CD4-positive, alpha-beta T cell treated with Interleukin-21 for 1 hour (primary cell): ENCODE results near the gene LSAMP.

Experiments used
- DNase-seq: peaks from one replicate; pipeline ENCODE4 v3.0.0-alpha.2; 2020

LSAMP gene

GRCh38 chr3:115927197-115927596 is 518.1 kb downstream of the LSAMP start:
- DNase-seq = no peak

DNA sequence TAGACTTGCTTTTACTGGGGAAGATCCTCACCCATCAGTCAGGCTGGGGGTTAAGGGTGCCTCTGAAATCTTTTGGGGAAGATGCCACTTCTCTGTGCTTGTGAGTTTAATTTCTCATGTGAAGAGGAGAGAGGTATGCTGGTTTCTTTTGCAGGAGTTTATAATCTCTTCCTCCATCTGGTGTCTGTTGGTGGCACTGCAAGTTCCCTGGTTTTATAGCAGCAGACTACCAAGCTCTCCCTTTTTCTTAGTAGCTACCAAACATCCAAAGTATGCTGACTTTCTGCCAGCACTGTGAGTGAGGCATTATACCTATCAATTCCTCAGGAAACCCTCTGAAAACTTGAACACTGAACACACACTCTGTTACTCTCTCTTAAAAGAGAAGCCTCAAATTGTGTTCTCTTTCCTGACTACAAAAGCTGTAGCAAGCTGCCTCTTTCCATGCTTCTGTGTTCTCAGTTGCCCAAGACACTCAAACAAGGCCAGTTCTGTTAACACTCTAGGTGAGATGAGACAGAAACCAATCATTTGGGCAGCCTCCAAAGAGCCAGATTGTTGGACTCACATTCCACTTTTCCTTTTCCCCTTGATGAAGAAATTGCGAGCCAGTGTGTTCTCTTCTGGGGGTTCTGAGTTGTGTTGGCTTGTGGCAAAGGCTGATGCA is 522.5 kb downstream of the LSAMP start:
- DNase-seq = no peak

DNA sequence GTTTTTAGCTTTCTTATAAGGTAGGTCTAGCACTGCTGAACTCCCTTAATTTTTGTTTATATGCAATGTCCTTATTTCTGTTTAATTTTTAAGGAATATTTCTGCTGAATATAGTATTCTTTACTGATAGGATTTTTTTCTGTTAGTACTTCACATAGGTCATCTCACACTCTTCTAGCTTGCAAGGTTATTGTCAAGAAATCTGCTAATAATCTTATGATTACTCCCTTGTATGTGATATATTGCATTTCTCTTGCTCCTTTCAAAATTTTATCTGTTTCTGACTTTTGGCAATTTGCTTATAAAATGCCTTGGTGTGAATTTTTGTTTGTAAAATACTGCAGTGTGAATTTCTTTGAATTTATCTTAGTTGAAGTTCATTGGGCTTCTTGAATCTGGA is 523.6 kb downstream of the LSAMP start:
- no peak for DNase-seq

GRCh38 chr3:115918900-115919299 is 526.4 kb downstream of the LSAMP start:
- DNase-seq = no peak

DNA sequence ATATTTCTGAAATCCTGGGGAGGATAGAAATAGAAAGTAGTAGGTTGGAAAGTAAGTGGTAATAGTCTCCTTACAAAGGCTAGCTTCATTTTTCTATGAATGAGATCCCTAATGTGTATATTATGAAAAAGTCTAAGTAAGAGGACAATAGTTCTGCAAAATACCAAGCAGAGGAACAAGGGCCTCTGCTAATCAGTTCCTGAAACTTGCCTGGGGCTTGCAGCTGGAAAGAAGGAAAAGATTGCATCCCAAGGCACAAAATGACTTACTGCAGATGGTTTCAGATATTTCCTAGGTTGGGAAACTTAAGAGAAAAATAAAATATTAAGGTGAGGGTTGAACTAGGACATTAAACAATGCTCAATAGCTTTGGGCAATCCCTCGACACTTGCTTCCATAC is 528.4 kb downstream of the LSAMP start:
- no peak for DNase-seq

GRCh38 chr3:115915061-115915460 is 530.2 kb downstream of the LSAMP start:
- DNase-seq = no peak

DNA sequence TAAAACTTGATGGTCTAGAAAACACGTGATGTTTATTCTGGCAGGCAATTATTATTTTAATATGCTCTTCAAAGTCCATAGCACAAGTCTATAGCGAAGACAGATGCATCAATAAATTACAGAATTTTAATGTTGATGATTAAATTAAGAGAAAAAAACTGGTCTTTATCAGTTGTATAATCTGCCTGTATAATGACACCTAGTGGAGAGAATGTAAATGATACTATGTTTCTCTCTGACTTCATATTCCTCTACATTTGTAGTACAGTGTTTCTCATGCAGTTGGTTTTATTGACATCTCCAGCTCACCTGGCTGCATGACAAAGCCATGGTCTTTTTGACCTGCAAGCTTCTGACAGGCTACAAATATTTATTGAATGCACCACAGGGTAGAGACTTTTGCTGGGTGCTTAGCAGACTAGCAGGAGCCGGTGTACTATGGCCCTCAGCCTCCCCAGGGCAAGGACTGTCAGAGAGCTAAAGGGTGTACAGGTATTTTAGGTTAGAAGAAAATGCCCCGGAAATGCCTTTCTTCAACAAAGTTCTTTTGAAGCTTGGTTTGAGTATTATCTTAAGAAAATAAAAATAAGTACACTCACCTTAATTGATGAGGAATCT is 532.1 kb downstream of the LSAMP start:
- DNase-seq = no peak

- DNase-seq = no peak
These were observed 532.9 kb downstream of the LSAMP start for GRCh38 chr3:115912372-115912771.

DNA sequence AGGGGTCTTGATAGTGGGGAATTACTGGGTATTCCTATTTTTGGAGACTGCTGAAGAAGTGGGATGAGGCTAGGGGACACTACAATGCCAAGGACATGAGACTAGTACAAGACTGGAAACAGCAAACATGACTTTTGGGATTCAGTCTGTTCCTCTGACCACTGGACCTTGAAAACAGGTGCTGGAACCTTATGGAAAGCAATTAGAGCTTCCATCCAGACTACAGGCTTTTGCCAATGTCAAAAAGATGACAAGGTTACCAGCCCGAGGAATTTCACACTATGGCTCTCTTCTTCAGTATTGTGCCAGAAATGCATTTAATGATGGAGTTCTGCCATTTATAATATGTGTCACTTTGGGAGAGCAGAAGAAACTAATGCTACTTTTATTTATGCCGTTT is 539.4 kb downstream of the LSAMP start:
- DNase-seq = no peak

- no peak for DNase-seq
These were observed 541.4 kb downstream of the LSAMP start for GRCh38 chr3:115903843-115904242.

DNA sequence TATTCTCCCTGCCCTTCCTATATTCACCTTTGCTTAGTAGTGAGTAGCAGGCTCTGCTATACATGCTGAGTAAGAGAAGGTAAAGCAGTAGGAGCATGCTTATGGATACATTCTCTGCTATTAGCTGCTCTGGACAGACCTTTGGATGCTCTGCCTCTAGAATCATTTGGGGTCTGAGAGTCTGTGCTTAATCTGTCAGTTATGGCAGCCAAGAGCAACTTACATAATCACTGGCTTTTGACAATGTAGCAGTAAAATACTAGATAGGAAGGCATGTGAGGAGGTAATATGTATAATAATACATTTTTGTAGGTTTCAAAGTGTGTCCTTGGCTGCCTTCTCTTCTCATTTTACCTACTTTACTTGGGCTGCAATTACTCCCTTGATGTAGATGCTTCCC is 544.3 kb downstream of the LSAMP start:
- DNase-seq = no peak

DNA sequence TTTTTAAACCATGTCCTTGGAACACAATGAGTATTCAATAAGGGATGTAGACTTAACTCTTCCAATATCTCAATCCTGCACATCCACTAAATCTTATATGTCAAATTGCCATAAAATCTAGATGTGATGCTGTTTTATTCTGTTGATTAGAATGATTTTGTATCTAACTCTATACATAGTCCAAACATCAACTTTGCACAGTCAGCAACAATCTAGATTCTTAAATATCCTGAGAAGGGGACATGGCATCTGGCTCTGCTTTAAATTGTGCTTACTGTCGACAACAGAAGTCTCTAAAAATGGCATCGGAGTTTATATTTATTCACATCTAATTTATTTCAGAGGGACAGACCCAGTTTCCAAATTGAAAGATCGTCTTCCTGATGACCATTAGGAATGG is 545.8 kb downstream of the LSAMP start:
- DNase-seq = no peak

- no peak for DNase-seq
These were observed 546.5 kb downstream of the LSAMP start for GRCh38 chr3:115898656-115899410.

GRCh38 chr3:115891006-115891636 is 554.2 kb downstream of the LSAMP start:
- no peak for DNase-seq

GRCh38 chr3:115890579-115890978 is 554.7 kb downstream of the LSAMP start:
- DNase-seq = no peak

GRCh38 chr3:115885621-115886020 is 559.7 kb downstream of the LSAMP start:
- DNase-seq = no peak

GRCh38 chr3:115877615-115877899 is 567.7 kb downstream of the LSAMP start:
- DNase-seq = no peak

DNA sequence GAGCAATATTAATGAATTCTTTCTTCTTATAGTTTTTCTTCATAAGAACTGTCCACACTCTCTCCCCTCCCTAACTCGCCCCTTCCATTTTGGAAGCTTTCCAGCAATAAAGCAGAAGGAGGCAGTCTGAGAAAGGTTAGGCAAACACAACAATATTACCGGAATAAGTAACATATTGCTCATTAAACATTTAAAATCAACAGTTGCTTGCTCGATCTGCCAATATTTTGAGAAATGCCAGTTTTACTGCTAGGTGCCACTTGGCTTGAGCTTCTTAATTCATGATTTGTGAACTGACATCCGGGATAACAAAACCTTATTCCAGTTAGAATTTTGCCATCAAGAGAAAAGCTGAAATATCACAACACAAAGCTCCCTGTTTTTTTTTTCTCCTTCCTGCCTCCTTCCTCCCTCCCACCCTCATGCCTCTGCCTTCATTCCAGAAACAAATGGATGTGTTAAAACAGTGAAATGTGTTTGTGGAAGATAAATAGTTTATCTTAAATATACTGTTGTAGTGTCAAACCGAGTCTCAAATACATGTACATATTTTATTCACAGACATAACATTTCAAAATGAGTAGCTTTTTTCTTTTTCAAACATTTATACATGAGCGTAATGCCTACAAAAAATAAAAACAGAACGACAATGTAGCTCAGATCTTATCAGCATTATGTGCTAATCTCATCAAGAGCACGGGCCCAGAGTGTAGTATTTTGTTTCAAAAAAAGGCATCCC is 568.2 kb downstream of the LSAMP start:
- no peak for DNase-seq

- DNase-seq = no peak
These were observed 569.8 kb downstream of the LSAMP start for GRCh38 chr3:115875460-115875859.

DNA sequence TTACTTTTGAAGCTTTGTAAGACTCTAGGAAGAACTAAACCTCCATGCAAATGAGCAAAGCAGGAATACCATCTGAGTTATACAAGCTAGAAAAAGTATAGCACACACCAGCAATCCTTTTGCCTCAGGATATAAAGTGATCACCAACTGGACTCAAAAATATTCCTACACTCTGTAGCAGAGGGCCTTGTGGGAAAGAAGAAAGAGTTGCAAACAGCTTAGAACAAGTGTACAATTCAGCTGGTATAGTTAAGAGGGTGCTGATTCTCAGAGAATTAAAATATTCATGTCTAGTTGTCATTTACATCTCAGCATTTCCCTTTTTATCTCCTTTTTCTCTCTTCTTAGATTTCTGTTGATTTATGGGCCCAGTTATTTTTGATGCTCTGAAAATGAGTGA is 573.6 kb downstream of the LSAMP start:
- DNase-seq = no peak

DNA sequence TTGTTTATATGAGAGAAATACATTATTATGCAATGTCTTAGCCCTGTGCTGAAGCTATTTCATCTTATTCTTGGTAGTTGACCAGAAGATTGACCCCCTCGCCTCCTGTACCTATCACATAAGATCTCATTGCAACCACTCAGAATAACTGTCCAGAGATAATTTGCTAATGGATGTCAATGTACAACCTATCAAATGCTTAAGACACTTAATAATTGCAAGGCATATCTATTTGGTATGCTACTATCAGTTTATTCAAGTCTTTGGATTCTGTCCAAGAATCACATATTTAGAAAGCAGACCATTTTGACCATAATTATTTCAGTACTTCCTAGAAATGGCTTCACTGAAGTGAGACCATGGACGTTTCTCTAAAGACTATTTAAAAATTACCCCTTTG is 580.4 kb downstream of the LSAMP start:
- DNase-seq = no peak

GRCh38 chr3:115862849-115863248 is 582.4 kb downstream of the LSAMP start:
- no peak for DNase-seq

- DNase-seq = no peak
These were observed 583.2 kb downstream of the LSAMP start for GRCh38 chr3:115862099-115862498.
